Upper lobe of left lung (tissue), 6 donors: ENCODE measurements around the gene PPP6R2. TPM values are rescaled to one million over a fixed set of nuclear protein-coding genes. Genes with fewer than 3 reads are reported as not detected.
"Not testable (repeated sequence)": the region's sequence is repeated elsewhere in the genome, so short reads cannot be mapped to it uniquely, and the experiment has no call there.

Source experiments
- ATAC-seq, 2 donors: fragments of 200-7000 bp; cut with Tn5 transposase; one replicate each; pipeline ENCODE4 v1.9.1; 2022; ENCODE audit warnings: mild to moderate bottlenecking in 2 of 2, moderate library complexity in 2 of 2; ENCODE audit not compliant: low FRiP score in 2 of 2
- DNase-seq, 2 donors: peaks; one replicate each; pipeline ENCODE4 v3.0.0-alpha.2; 2019 to 2020
- H3K27ac ChIP-seq, 4 donors: fragments of 200-600 bp; sonication (generic); one replicate each; pipeline ENCODE4 v1.5.1; 2016 to 2019
- H3K27me3 ChIP-seq, 4 donors: fragments of 200-600 bp; sonication (generic); one replicate each; pipeline ENCODE4 v1.5.1; 2017 to 2019
- H3K36me3 ChIP-seq, 4 donors: fragments of 200-600 bp; sonication (generic); one replicate each; pipeline ENCODE4 v1.5.1; 2016 to 2019
- H3K4me1 ChIP-seq, 4 donors: fragments of 200-600 bp; sonication (generic); one replicate each; pipeline ENCODE4 v1.5.1; 2018 to 2019
- H3K4me3 ChIP-seq, 4 donors: fragments of 200-600 bp; sonication (generic); one replicate each; pipeline ENCODE4 v1.5.1; 2017 to 2019; ENCODE audit warnings: mild to moderate bottlenecking in 2 of 4, moderate library complexity in 1 of 4
- H3K9me3 ChIP-seq, 4 donors: fragments of 200-600 bp; sonication (generic); one replicate each; pipeline ENCODE4 v1.5.1; 2018 to 2019
- CTCF ChIP-seq, 6 experiments: fragments of 450-650 bp in 4 of 6; fragments of 200-600 bp in 2 of 6; sonication (generic) in 2 of 6; IDR thresholded peaks; one replicate each; pipeline ENCODE4 v1.5.1; 2016 to 2019; ENCODE audit warnings: antibody characterized with exemption in 6 of 6
- EP300 ChIP-seq, 4 donors: sonication (generic); formaldehyde crosslinking; IDR thresholded peaks; one replicate each; pipeline ENCODE4 v1.5.1; 2017; ENCODE audit warnings: antibody characterized with exemption in 4 of 4, control low read depth in 2 of 4
- POLR2A ChIP-seq, 4 donors: fragments of 450-650 bp; IDR thresholded peaks; one replicate each; pipeline ENCODE4 v1.5.1; 2016 to 2017; ENCODE audit warnings: antibody characterized with exemption in 4 of 4, mild to moderate bottlenecking in 2 of 4
- POLR2AphosphoS5 ChIP-seq, 2 donors: sonication (generic); formaldehyde crosslinking; IDR thresholded peaks; one replicate each; pipeline ENCODE4 v1.5.1; 2017; ENCODE audit warnings: antibody characterized with exemption in 2 of 2
- WGBS, 2 donors: methylation state at CpG; one replicate each; pipeline ENCODE4 v1.1.5; 2017 to 2018; 5-methylcytosine and 5-hydroxymethylcytosine counted together
- total RNA-seq, 6 donors: library from RNA; depleted of rRNA in 4 of 6; stranded (reverse); fragments of >200 nt in 4 of 6; gene quantifications; one replicate each; pipeline versions ENCODE4 v1.1.0 to v1.2.1, GENCODE V29; 2016 to 2021
- donor health status: DM: no; HTN: no; CAD: no; lungs with moderate emphysema.
- donor health status: DM: no; HTN: yes; CAD: no; lungs with severe emphysema.

The PPP6R2 gene
- total RNA-seq, 6 donors from 2014 or later, result 53.0 to 264 (median 63.8) TPM

DNA sequence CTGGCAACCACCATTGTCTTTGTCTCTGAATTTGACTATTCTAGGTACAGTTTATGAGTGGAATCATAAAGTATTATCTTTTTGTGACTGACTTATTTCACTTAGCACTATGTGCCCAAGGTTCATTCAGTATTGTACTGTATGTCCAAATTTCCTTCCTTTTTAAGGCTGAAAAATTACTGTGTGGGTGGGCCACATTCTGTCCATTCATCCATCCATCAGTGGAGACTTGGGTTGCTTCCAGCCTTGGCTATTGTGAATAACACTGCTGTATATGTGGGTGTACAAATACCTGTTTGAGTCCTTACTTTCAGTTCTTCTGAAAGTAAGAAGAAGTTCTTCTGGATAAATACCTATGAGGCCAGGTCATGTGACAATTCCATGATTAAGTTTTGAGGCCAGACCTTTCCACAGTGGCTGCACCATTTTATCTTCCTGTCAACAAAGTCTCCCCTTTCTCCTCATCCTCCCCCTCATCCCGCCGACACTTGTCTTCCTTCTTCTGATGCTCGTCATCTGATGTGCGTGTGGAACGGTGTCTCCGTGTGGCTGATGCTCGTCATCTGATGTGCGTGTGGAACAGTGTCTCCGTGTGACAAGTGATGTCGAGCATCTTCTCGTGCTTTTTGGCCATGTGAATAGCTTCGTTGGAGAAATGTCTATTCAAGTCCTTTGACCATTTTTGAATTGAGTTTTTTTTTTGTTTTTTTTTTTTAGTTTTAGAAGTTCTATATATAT lies 82.2 kb downstream of the PPP6R2 start:
- TF ChIP-seq POLR2AphosphoS5 (IDR thresholded peaks at IDR 0.05), result no peak
- TF ChIP-seq CTCF (IDR thresholded peaks at IDR 0.05), result no peak
- no peak for TF ChIP-seq EP300 (IDR thresholded peaks at IDR 0.05)
- TF ChIP-seq POLR2A (IDR thresholded peaks at IDR 0.05), result no peak
- no peaks in the 10 kb centered on the region for H3K9me3 ChIP-seq
- no peak for ATAC-seq
- DNase-seq, result no peak
- 97 to 99% methylated on average over 12 of the region's 12 CpGs for WGBS, 2 donors
- peaks cover 22 to 94% (median 64%) of the 10 kb centered on the region in 4 donors for H3K36me3 ChIP-seq
- H3K27ac ChIP-seq, result no peak overlapping the region
- H3K4me1 ChIP-seq, result no peaks in the 10 kb centered on the region
- no peaks in the 10 kb centered on the region for H3K27me3 ChIP-seq
- H3K4me3 ChIP-seq, result no peak overlapping the region

DNA sequence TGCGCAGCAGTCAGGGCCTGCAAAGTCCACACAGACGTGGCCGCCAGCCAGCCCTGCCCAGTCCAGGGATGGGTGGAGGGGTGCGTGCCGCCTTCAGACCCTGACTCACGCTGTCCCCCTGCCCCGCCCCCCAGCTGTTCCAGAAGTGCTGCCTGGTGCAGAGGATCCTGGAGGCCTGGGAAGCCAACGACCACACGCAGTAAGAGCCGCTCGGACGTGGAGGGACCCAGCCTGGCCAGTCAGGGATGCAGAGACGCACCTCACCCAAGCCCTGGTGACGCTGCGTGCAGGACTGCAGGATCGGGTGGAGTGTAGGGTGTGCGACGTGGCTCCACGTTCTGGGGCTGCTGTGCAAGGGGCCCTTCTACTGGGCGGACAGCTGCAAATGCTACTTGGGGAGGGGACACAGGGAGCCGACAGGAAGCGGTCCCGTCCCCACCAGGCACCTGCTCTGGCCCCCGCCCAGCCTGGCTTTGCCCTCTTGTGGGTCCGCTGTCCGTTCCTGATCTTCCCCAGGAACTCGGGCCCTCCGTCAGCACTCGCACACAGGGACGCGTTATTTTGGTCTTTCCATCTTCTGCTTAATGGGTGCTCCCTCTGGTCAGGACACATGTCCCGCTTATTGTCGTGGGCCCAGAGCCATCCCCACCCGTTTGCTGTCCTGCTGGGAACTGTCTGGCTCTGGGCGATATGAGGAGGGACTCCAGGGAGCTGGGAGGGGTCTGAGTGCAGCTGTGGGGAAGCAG lies 89.2 kb downstream of the PPP6R2 start:
- WGBS, 2 donors, result 96 to 97% methylated on average over 25 to 35 of the region's 35 CpGs
- DNase-seq, result peak in 1 of 2 donors; percentile 74
- Histone ChIP-seq H3K36me3 (peaks cover 19 to 84% (median 67%) of the 10 kb centered on the region in 4 donors), H3K27ac (no peak overlapping the region), H3K4me1 (no peaks in the 10 kb centered on the region), H3K27me3 (no peaks in the 10 kb centered on the region), H3K9me3 (no peaks in the 10 kb centered on the region), H3K4me3 (no peak overlapping the region)
- TF ChIP-seq CTCF (IDR thresholded peaks at IDR 0.05), result no peak
- TF ChIP-seq POLR2A (IDR thresholded peaks at IDR 0.05), result no peak
- TF ChIP-seq EP300 (IDR thresholded peaks at IDR 0.05), result no peak
- no peak for TF ChIP-seq POLR2AphosphoS5 (IDR thresholded peaks at IDR 0.05)
- ATAC-seq, result peak in 1 of 2 donors; percentile 41

DNA sequence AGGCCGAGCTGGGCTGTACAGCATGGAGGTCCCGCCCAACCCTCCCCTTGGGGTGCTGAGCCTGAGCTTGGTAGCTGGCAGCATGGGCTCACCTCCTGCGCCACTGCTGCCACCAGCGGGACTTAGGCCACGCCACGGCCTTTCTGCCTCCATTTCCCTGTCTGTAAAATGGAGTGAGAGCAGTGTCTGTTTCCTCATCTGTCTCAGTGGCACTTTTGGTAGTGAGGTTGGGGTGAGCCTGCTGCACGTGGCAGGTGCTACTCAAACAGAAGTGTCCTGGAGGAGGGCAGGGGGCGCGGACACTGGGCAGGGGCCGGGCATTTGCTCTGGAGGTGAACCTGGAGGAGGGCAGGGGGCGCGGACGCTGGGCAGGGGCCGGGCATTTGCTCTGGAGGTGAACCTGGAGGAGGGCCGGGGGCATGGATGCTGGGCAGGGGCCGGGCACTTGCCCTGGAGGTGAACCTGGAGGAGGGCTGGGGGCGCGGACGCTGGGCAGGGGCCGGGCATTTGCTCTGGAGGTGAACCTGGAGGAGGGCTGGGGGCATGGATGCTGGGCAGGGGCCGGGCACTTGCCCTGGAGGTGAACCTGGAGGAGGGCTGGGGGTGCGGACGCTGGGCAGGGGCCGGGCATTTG lies 89.9 kb downstream of the PPP6R2 start:
- ATAC-seq, H3K4me3 ChIP-seq, H3K27me3 ChIP-seq, H3K27ac ChIP-seq, H3K9me3 ChIP-seq, H3K4me1 ChIP-seq: not testable (repeated sequence)
- H3K36me3 ChIP-seq, result peaks cover 23 to 84% (median 72%) of the 10 kb centered on the region in 4 donors
- DNase-seq, result peak in 1 of 2 donors; percentile 75
- 91 to 92% methylated on average over 4 to 10 of the region's 24 CpGs for WGBS, 2 donors

GRCh38 chr22:50434849-50435248 lies 91.7 kb downstream of the PPP6R2 start:
- Histone ChIP-seq H3K9me3 (no peaks in the 10 kb centered on the region), H3K36me3 (peaks cover 39 to 84% (median 81%) of the 10 kb centered on the region in 4 donors), H3K4me1 (no peaks in the 10 kb centered on the region), H3K27ac (no peak overlapping the region), H3K4me3 (no peak overlapping the region), H3K27me3 (no peaks in the 10 kb centered on the region)
- 90 to 100% methylated on average over 4 to 24 of the region's 24 CpGs for WGBS, 2 donors
- DNase-seq (peak in 1 of 2 donors; percentile 84), ATAC-seq (no peak)
- TF ChIP-seq POLR2A (IDR thresholded peaks at IDR 0.05), result no peak
- TF ChIP-seq POLR2AphosphoS5 (IDR thresholded peaks at IDR 0.05), result no peak
- TF ChIP-seq EP300 (IDR thresholded peaks at IDR 0.05), result no peak
- TF ChIP-seq CTCF (IDR thresholded peaks at IDR 0.05), result no peak
